KMS-11 (cell line): ENCODE data around the gene CYB5R2.

Experiments
- H2AFZ ChIP-seq: fragments of 200-600 bp; sonication (generic); 2 replicates; pipeline ENCODE4 v1.6.1; 2016; ENCODE audit warnings: antibody characterized with exemption, mixed run types, low read depth
- H3K27ac ChIP-seq: fragments of 200-600 bp; sonication (generic); 2 replicates; pipeline ENCODE4 v1.6.1; 2016; ENCODE audit warnings: mild to moderate bottlenecking, mixed run types
- H3K27me3 ChIP-seq: fragments of 200-600 bp; sonication (generic); 2 replicates; pipeline ENCODE4 v1.6.1; 2017; ENCODE audit warnings: mild to moderate bottlenecking, low read depth, mixed run types, moderate library complexity; ENCODE audit not compliant: insufficient read depth
- H3K36me3 ChIP-seq: fragments of 200-600 bp; sonication (generic); 2 replicates; pipeline ENCODE4 v1.6.1; 2017; ENCODE audit warnings: mild to moderate bottlenecking, mixed run types; ENCODE audit not compliant: insufficient read depth
- H3K4me1 ChIP-seq: fragments of 200-600 bp; sonication (generic); 2 replicates; pipeline ENCODE4 v1.6.1; 2016; ENCODE audit warnings: mild to moderate bottlenecking, low read depth, mixed run types; ENCODE audit not compliant: poor library complexity, severe bottlenecking
- H3K4me2 ChIP-seq: fragments of 200-600 bp; sonication (generic); 2 replicates; pipeline ENCODE4 v1.7.0; 2016; ENCODE audit warnings: mild to moderate bottlenecking, mixed run types
- H3K4me3 ChIP-seq: fragments of 200-600 bp; sonication (generic); IDR thresholded peaks from 2 replicates; pipeline ENCODE4 v1.6.1; 2017; ENCODE audit warnings: low read depth, low read length, mixed read lengths; ENCODE audit not compliant: insufficient read depth
- H3K79me2 ChIP-seq: fragments of 200-600 bp; sonication (generic); 2 replicates; pipeline ENCODE4 v1.6.1; 2016; ENCODE audit warnings: low read depth, mixed run types; ENCODE audit not compliant: insufficient read depth
- H3K9ac ChIP-seq: fragments of 200-600 bp; sonication (generic); 2 replicates; pipeline ENCODE4 v1.6.1; 2016; ENCODE audit warnings: mild to moderate bottlenecking, mixed run types
- H4K20me1 ChIP-seq: fragments of 200-600 bp; sonication (generic); 2 replicates; pipeline ENCODE4 v1.6.1; 2016; ENCODE audit warnings: mild to moderate bottlenecking, mixed run types; ENCODE audit not compliant: insufficient read depth
- CTCF ChIP-seq: fragments of 200-600 bp; sonication (generic); conservative IDR thresholded peaks from 2 replicates; pipeline ENCODE4 v1.6.1; 2017; ENCODE audit warnings: low read depth, mild to moderate bottlenecking, antibody characterized with exemption, low read length, moderate library complexity, mixed read lengths

The CYB5R2 gene

GRCh38 chr11:7635137-7635536, 38.2 kb downstream of the CYB5R2 start:
- no peak overlapping the region for H3K4me3 ChIP-seq
- H3K27ac ChIP-seq, result no peak overlapping the region
- no peak overlapping the region for H2AFZ ChIP-seq
- H3K36me3 ChIP-seq, result no peaks in the 10 kb centered on the region
- H3K4me1 ChIP-seq, result no peaks in the 10 kb centered on the region
- H3K9ac ChIP-seq, result no peak overlapping the region
- no peaks in the 10 kb centered on the region for H4K20me1 ChIP-seq
- no peak overlapping the region for H3K4me2 ChIP-seq
- TF ChIP-seq CTCF, result no peak
- H3K27me3 ChIP-seq, result no peaks in the 10 kb centered on the region
- no peaks in the 10 kb centered on the region for H3K79me2 ChIP-seq

GRCh38 chr11:7632211-7632610, 41.1 kb downstream of the CYB5R2 start:
- H3K27me3 ChIP-seq, result no peaks in the 10 kb centered on the region
- H3K4me1 ChIP-seq, result no peaks in the 10 kb centered on the region
- TF ChIP-seq CTCF, result no peak
- H4K20me1 ChIP-seq, result no peaks in the 10 kb centered on the region
- no peak overlapping the region for H3K4me3 ChIP-seq
- H3K79me2 ChIP-seq, result no peaks in the 10 kb centered on the region
- no peaks in the 10 kb centered on the region for H3K36me3 ChIP-seq
- no peak overlapping the region for H3K27ac ChIP-seq
- no peak overlapping the region for H3K4me2 ChIP-seq
- no peak overlapping the region for H2AFZ ChIP-seq
- H3K9ac ChIP-seq, result no peak overlapping the region

- Histone ChIP-seq H2AFZ (no peak overlapping the region), H3K4me1 (no peaks in the 10 kb centered on the region), H3K27me3 (no peaks in the 10 kb centered on the region), H4K20me1 (no peaks in the 10 kb centered on the region), H3K27ac (no peak overlapping the region), H3K4me3 (no peak overlapping the region), H3K36me3 (no peaks in the 10 kb centered on the region), H3K79me2 (no peaks in the 10 kb centered on the region), H3K4me2 (no peak overlapping the region), H3K9ac (no peak overlapping the region)
- TF ChIP-seq CTCF, result no peak
These were observed 43.3 kb downstream of the CYB5R2 start for GRCh38 chr11:7630002-7630401.

DNA sequence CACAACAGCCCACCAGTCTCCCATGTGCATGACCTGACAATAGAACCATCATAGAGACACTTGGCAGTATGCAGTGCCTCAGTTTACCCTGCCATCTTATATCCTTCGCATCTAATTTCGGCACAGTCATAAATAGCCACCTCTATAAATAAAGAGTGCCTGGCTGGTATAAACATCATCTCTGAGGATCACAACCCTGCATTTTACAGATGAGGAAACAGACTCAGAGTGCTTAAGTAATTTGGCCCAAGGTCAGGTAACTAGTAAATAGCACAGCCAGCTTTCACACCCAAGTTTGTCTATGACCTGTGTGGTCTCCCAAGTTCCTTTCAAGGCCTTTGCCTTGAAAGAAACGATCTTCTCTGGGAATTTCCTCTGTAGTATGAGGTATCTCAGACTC, 44.6 kb downstream of the CYB5R2 start:
- no peak overlapping the region for H2AFZ ChIP-seq
- no peak overlapping the region for H3K27ac ChIP-seq
- no peaks in the 10 kb centered on the region for H3K36me3 ChIP-seq
- H3K4me1 ChIP-seq, result no peaks in the 10 kb centered on the region
- H3K4me2 ChIP-seq, result no peak overlapping the region
- no peak overlapping the region for H3K4me3 ChIP-seq
- TF ChIP-seq CTCF, result no peak
- no peaks in the 10 kb centered on the region for H3K79me2 ChIP-seq
- no peaks in the 10 kb centered on the region for H4K20me1 ChIP-seq
- H3K27me3 ChIP-seq, result no peaks in the 10 kb centered on the region
- H3K9ac ChIP-seq, result no peak overlapping the region

- H3K27ac ChIP-seq, result no peak overlapping the region
- H3K9ac ChIP-seq, result no peak overlapping the region
- H3K36me3 ChIP-seq, result no peaks in the 10 kb centered on the region
- no peaks in the 10 kb centered on the region for H3K79me2 ChIP-seq
- no peak overlapping the region for H3K4me2 ChIP-seq
- no peaks in the 10 kb centered on the region for H3K27me3 ChIP-seq
- TF ChIP-seq CTCF, result no peak
- no peak overlapping the region for H2AFZ ChIP-seq
- H4K20me1 ChIP-seq, result no peaks in the 10 kb centered on the region
- H3K4me1 ChIP-seq, result no peaks in the 10 kb centered on the region
- no peak overlapping the region for H3K4me3 ChIP-seq
These were observed 50.6 kb downstream of the CYB5R2 start for GRCh38 chr11:7622721-7623120.
